Trophoblast cell (in vitro differentiated cells and primary cell): ENCODE data around the gene ZNF143.
"Not testable (repeated sequence)": the region's sequence is repeated elsewhere in the genome, so short reads cannot be mapped to it uniquely, and the experiment has no call there.

Experiments used
- DNase-seq, 2 donors: peaks; one replicate each; pipeline ENCODE4 v3.0.0-alpha.2; 2016
- H2AFZ ChIP-seq: 2 replicates; pipeline ENCODE4 v1.6.1; 2013; ENCODE audit warnings: low read length, moderate library complexity, mild to moderate bottlenecking; ENCODE audit not compliant: insufficient read depth, poor library complexity
- H2AK5ac ChIP-seq: 2 replicates; pipeline ENCODE4 v1.6.1; 2013; ENCODE audit warnings: mild to moderate bottlenecking, low read length
- H2BK120ac ChIP-seq: 2 replicates; pipeline ENCODE4 v1.6.1; 2013; ENCODE audit warnings: low read length, mild to moderate bottlenecking, moderate library complexity; ENCODE audit not compliant: insufficient read depth, poor library complexity
- H2BK12ac ChIP-seq: 2 replicates; pipeline ENCODE4 v1.6.1; 2013; ENCODE audit warnings: mild to moderate bottlenecking, low read length, moderate library complexity
- H2BK5ac ChIP-seq: 2 replicates; pipeline ENCODE4 v1.6.1; 2013; ENCODE audit warnings: low read length, low read depth, moderate library complexity, mild to moderate bottlenecking; ENCODE audit not compliant: poor library complexity
- H3K14ac ChIP-seq: 2 replicates; pipeline ENCODE4 v1.6.1; 2013; ENCODE audit warnings: mild to moderate bottlenecking, low read length
- H3K18ac ChIP-seq: 2 replicates; pipeline ENCODE4 v1.6.1; 2013; ENCODE audit warnings: mild to moderate bottlenecking, low read length
- H3K23ac ChIP-seq: 2 replicates; pipeline ENCODE4 v1.6.1; 2013; ENCODE audit warnings: low read length
- H3K27ac ChIP-seq: 2 replicates; pipeline ENCODE4 v1.5.1; 2013; ENCODE audit warnings: low read depth, mild to moderate bottlenecking, inconsistent platforms, low read length, moderate library complexity
- H3K27me3 ChIP-seq: 2 replicates; pipeline ENCODE4 v1.6.1; 2013; ENCODE audit warnings: inconsistent platforms, mild to moderate bottlenecking, low read length, moderate library complexity; ENCODE audit not compliant: insufficient read depth
- H3K36me3 ChIP-seq, 2 experiments: 1 replicate in 1 of 2; 2 replicates in 1 of 2; pipeline ENCODE4 v1.6.1; 2013; ENCODE audit warnings: low read length in 2 of 2, mild to moderate bottlenecking in 2 of 2, moderate library complexity in 1 of 2; ENCODE audit not compliant: insufficient read depth in 2 of 2, control insufficient read depth in 1 of 2
- H3K4ac ChIP-seq: 2 replicates; pipeline ENCODE4 v1.6.1; 2013; ENCODE audit warnings: low read depth, mild to moderate bottlenecking, low read length, moderate library complexity
- H3K4me1 ChIP-seq, 2 experiments: 1 replicate in 1 of 2; 2 replicates in 1 of 2; pipeline ENCODE4 v1.6.1; 2013; ENCODE audit warnings: low read length in 2 of 2, mild to moderate bottlenecking in 2 of 2, moderate library complexity in 1 of 2; ENCODE audit not compliant: insufficient read depth in 2 of 2, control insufficient read depth in 1 of 2
- H3K4me2 ChIP-seq: 2 replicates; pipeline ENCODE4 v1.6.1; 2013; ENCODE audit warnings: inconsistent platforms, mild to moderate bottlenecking, low read length, moderate library complexity
- H3K4me3 ChIP-seq: 2 replicates; pipeline ENCODE4 v1.5.1; 2013; ENCODE audit warnings: mild to moderate bottlenecking, low read depth, low read length, inconsistent platforms
- H3K79me1 ChIP-seq: one replicate; pipeline ENCODE4 v1.6.1; 2013; ENCODE audit warnings: low read length
- H3K79me2 ChIP-seq: 2 replicates; pipeline ENCODE4 v1.6.1; 2013; ENCODE audit warnings: low read length, mild to moderate bottlenecking; ENCODE audit not compliant: control insufficient read depth, insufficient read depth, poor library complexity
- H3K9ac ChIP-seq: 2 replicates; pipeline ENCODE4 v1.6.1; 2013; ENCODE audit warnings: mild to moderate bottlenecking, low read length
- H3K9me3 ChIP-seq: 2 replicates; pipeline ENCODE4 v1.6.1; 2013; ENCODE audit warnings: low read depth, mild to moderate bottlenecking, control low read depth, inconsistent platforms, low read length; ENCODE audit not compliant: insufficient read depth
- H4K12ac ChIP-seq: 2 replicates; pipeline ENCODE4 v1.6.1; 2013; ENCODE audit warnings: low read depth, mild to moderate bottlenecking, low read length, moderate library complexity
- H4K8ac ChIP-seq: 2 replicates; pipeline ENCODE4 v1.6.1; 2013; ENCODE audit warnings: low read depth, mild to moderate bottlenecking, low read length, moderate library complexity
- H4K91ac ChIP-seq: one replicate; pipeline ENCODE4 v1.6.1; 2013; ENCODE audit warnings: low read depth, mild to moderate bottlenecking, low read length, moderate library complexity
- WGBS: extraction: QIAGEN DNeasy Blood & Tissue Kit; methylation state at CpG from one replicate; pipeline ENCODE4 v1.1.7; 2013; ENCODE audit warnings: missing lambda C conversion rate; ENCODE audit not compliant: insufficient read length, insufficient coverage; ENCODE audit errors: extremely low coverage; 5-methylcytosine and 5-hydroxymethylcytosine counted together

ZNF143 gene

DNA sequence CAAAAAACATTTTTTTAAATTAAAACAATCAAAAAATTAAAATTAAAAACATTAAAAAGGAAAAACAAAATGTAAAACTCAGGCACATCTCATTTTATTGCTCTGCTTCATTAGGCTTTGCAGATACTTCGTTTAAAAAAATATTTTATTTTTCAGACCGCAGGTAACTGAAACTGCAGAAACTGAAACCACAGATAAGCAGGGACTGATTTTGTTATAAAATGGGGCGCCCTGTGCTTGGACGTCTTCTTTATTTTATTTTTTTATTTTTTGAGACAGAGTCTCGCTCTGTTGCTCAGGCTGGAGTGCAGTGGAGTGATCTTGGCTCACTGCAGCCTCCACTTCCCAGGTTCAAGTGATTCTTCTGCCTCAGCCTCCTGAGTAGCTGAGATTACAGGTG is 88.4 kb downstream of the ZNF143 start:
- not testable (repeated sequence) for H3K14ac ChIP-seq, H4K91ac ChIP-seq, H3K27ac ChIP-seq

DNA sequence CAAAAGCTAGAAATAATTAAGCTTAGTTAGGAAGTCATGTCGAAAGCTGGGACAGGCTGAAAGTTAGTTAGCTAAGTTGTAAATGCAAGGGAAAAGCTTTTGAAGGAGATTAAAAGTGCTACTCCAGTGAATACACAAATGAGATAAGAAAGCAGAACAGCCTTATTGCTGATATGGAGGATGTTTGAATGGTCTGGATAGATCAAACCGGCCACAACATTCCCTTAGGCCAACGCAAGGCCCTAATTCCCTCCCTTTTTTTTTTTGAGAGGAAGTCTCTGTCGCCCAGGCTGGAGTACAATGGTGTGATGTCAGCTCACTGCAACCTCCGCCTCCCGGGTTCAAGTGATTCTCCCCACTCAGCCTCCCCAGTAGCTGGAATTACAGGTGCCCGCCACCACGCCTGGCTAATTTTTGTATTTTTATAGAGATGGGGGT is 89.4 kb downstream of the ZNF143 start:
- Histone ChIP-seq H4K8ac (no peak overlapping the region), H3K4me2 (no peak overlapping the region), H3K18ac (no peak overlapping the region), H2BK12ac (no peak overlapping the region), H3K4me1 (peaks cover 4% of the 10 kb centered on the region in 2 experiments), H2AK5ac (no peak overlapping the region), H3K27me3 (no peaks in the 10 kb centered on the region), H3K36me3 (no peaks in the 10 kb centered on the region), H3K9ac (no peak overlapping the region), H4K91ac (no peak overlapping the region), H3K4me3 (no peak overlapping the region), H2BK120ac (peak overlapping the region; percentile 51), H3K27ac (peak overlapping the region; percentile 12), H4K12ac (no peak overlapping the region), H2AFZ (no peak overlapping the region), H3K14ac (no peak overlapping the region), H2BK5ac (no peak overlapping the region), H3K23ac (no peak overlapping the region), H3K79me2 (no peaks in the 10 kb centered on the region), H3K4ac (no peak overlapping the region), H3K79me1 (peaks cover 4% of the 10 kb centered on the region), H3K9me3 (no peaks in the 10 kb centered on the region)
- no peak for DNase-seq
- no CpG with 5 or more reads among the region's 8 CpGs for WGBS

More for the DNA sequence above, 88.4 kb downstream of the ZNF143 start:
- not testable (repeated sequence) for H3K4me1 ChIP-seq, H3K9me3 ChIP-seq, H2BK5ac ChIP-seq, DNase-seq, H4K8ac ChIP-seq, H3K79me2 ChIP-seq, H2AK5ac ChIP-seq, H3K4me3 ChIP-seq, H3K9ac ChIP-seq, H3K36me3 ChIP-seq, H3K23ac ChIP-seq, H3K4me2 ChIP-seq, H4K12ac ChIP-seq, H3K27me3 ChIP-seq, H2AFZ ChIP-seq, H3K4ac ChIP-seq, H3K79me1 ChIP-seq, H3K18ac ChIP-seq, H2BK12ac ChIP-seq, H2BK120ac ChIP-seq
- no CpG with 5 or more reads among the region's 5 CpGs for WGBS

DNA sequence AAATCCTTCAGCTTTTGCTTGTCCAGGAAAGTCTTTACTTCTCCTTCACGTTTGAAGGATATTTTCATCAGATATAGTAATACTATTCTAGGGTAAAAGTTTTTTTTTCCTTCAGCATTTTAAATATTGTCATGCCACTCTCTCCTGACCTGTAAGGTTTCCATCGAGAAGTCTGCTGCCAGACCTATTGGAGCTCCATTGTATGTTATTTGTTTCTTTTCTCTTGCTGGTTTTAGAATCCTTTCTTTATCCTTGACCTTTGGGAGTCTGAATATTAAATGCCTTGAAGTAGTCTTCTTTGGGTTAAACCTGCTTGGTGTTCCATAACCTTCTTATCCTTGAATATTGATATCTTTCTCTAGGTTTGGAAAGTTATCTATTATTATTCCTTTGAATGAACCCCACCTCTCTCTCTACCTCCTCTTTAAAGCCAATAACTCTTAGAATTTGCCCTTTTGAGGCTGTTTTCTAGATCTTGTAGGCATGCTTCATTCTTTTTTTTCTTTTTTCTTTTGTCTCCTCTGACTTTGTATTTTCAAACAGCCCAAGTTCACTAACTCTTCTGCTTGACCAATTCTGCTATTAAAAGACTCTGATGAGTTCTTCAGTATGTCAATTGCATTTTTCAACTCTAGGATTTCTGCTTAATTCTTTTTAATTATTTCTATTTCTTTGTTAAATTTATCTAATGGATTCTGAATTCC is 100.6 kb downstream of the ZNF143 start:
- peaks cover 4% of the 10 kb centered on the region for H3K9me3 ChIP-seq
- no peak overlapping the region for H4K12ac ChIP-seq
- H3K9ac ChIP-seq: no peak overlapping the region
- H3K4me3 ChIP-seq: no peak overlapping the region
- H3K36me3 ChIP-seq: no peaks in the 10 kb centered on the region
- H3K18ac ChIP-seq: no peak overlapping the region
- no peak overlapping the region for H2AFZ ChIP-seq
- no peak overlapping the region for H2BK12ac ChIP-seq
- peaks cover 2 to 7% of the 10 kb centered on the region in 2 experiments for H3K4me1 ChIP-seq
- H4K91ac ChIP-seq: no peak overlapping the region
- peaks cover 18% of the 10 kb centered on the region for H3K79me1 ChIP-seq
- H2AK5ac ChIP-seq: no peak overlapping the region
- H3K79me2 ChIP-seq: no peaks in the 10 kb centered on the region
- H4K8ac ChIP-seq: no peak overlapping the region
- no CpG with 5 or more reads among the region's 2 CpGs for WGBS
- no peak overlapping the region for H3K23ac ChIP-seq
- no peak overlapping the region for H2BK120ac ChIP-seq
- H3K27me3 ChIP-seq: no peaks in the 10 kb centered on the region
- H3K4me2 ChIP-seq: no peak overlapping the region
- H3K14ac ChIP-seq: no peak overlapping the region
- H3K27ac ChIP-seq: no peak overlapping the region
- H2BK5ac ChIP-seq: no peak overlapping the region
- no peak for DNase-seq
- H3K4ac ChIP-seq: no peak overlapping the region

DNA sequence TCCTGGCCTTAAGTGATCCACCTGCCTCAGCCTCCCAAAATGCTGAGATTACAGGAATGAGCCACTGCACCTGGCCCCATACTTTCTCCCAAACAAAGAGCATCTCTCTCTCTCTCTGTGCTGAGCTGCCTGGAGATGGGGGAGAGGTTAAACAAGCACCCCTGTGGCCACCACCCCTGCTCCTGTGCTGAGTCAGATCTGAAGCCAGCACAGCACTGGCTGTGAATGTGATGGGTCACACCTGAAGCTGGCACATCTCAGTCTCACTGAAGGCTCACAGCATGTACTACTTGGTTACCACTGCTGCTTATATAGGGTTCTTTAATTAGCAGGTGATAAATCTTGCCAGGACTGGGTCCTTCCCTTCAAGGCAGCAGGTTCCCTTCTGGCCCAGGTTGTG is 101.9 kb downstream of the ZNF143 start:
- Histone ChIP-seq H3K4ac (no peak overlapping the region), H3K4me3 (no peak overlapping the region), H3K4me2 (no peak overlapping the region), H3K9me3 (peaks cover 4% of the 10 kb centered on the region), H3K4me1 (peaks cover 6 to 11% of the 10 kb centered on the region in 2 experiments), H3K14ac (no peak overlapping the region), H3K36me3 (no peaks in the 10 kb centered on the region), H3K27me3 (no peaks in the 10 kb centered on the region), H4K91ac (peak overlapping the region; percentile 39), H3K18ac (peak overlapping the region; percentile 41), H4K12ac (no peak overlapping the region), H3K27ac (no peak overlapping the region), H4K8ac (no peak overlapping the region), H3K79me1 (peaks cover 25% of the 10 kb centered on the region), H3K23ac (no peak overlapping the region), H2BK120ac (no peak overlapping the region), H2AK5ac (no peak overlapping the region), H2BK12ac (peak overlapping the region; percentile 55), H2AFZ (no peak overlapping the region), H2BK5ac (no peak overlapping the region), H3K9ac (peak overlapping the region; percentile 52), H3K79me2 (peaks cover 2% of the 10 kb centered on the region)
- DNase-seq: no peak
